GM21381 (cell line): Measurements from ENCODE around the gene VWA2.

Experiments
- ATAC-seq: cut with Tn5 transposase; IDR thresholded peaks from one replicate; pipeline ENCODE4 v1.9.1; 2021; ENCODE audit warnings: mild to moderate bottlenecking, moderate library complexity; ENCODE audit not compliant: unreplicated experiment

Gene VWA2

GRCh38 chr10:114337510-114338462 lies 98.7 kb downstream of the VWA2 start:
- ATAC-seq: no peak

GRCh38 chr10:114340816-114341215 lies 101.8 kb downstream of the VWA2 start:
- no peak for ATAC-seq
